HG02623 (cell line): Measurements from ENCODE around the gene RTN1.

Source experiments
- ATAC-seq: cut with Tn5 transposase; IDR thresholded peaks from one replicate; pipeline ENCODE4 v1.9.1; 2021; ENCODE audit warnings: moderate library complexity; ENCODE audit not compliant: unreplicated experiment

Gene RTN1

GRCh38 chr14:59633486-59633885 lies 237.1 kb downstream of the RTN1 start:
- ATAC-seq = no peak

- ATAC-seq = no peak
These were observed 238.2 kb downstream of the RTN1 start for GRCh38 chr14:59632381-59632780.

GRCh38 chr14:59631237-59631636 lies 239.3 kb downstream of the RTN1 start:
- ATAC-seq = no peak

- no peak for ATAC-seq
These were observed 240.2 kb downstream of the RTN1 start for GRCh38 chr14:59630288-59630963.

- no peak for ATAC-seq
These were observed 240.9 kb downstream of the RTN1 start for GRCh38 chr14:59629444-59630287.

- no peak for ATAC-seq
These were observed 243.5 kb downstream of the RTN1 start for GRCh38 chr14:59627011-59627520.

- no peak for ATAC-seq
These were observed 247.9 kb downstream of the RTN1 start for GRCh38 chr14:59622631-59623030.

- no peak for ATAC-seq
These were observed 251.5 kb downstream of the RTN1 start for GRCh38 chr14:59619061-59619460.

GRCh38 chr14:59601056-59601455 lies 269.5 kb downstream of the RTN1 start:
- no peak for ATAC-seq

GRCh38 chr14:59600211-59600945 lies 270.2 kb downstream of the RTN1 start:
- no peak for ATAC-seq

GRCh38 chr14:59595071-59595470 lies 275.5 kb downstream of the RTN1 start:
- ATAC-seq = no peak

GRCh38 chr14:59591641-59592370 lies 278.8 kb downstream of the RTN1 start:
- ATAC-seq = no peak

GRCh38 chr14:59588101-59588500 lies 282.5 kb downstream of the RTN1 start:
- ATAC-seq = no peak

GRCh38 chr14:59585891-59586554 lies 284.6 kb downstream of the RTN1 start:
- ATAC-seq = no peak

GRCh38 chr14:59583755-59584154 lies 286.8 kb downstream of the RTN1 start:
- no peak for ATAC-seq

GRCh38 chr14:59582845-59583509 lies 287.6 kb downstream of the RTN1 start:
- ATAC-seq = no peak

GRCh38 chr14:59582161-59582560 lies 288.4 kb downstream of the RTN1 start:
- no peak for ATAC-seq

- no peak for ATAC-seq
These were observed 289.7 kb downstream of the RTN1 start for GRCh38 chr14:59580911-59581310.
